Thoracic aorta (tissue), 2 donors: ENCODE measurements around the gene SPEF1. TPM values are rescaled to one million over a fixed set of nuclear protein-coding genes. Genes with fewer than 3 reads are reported as not detected.

Experiments
- ATAC-seq: fragments of 150-250 bp; one replicate; pipeline ENCODE4 v1.8.0; 2017; ENCODE audit warnings: low read depth; ENCODE audit not compliant: insufficient number of reproducible peaks, low FRiP score
- DNase-seq: peaks from one replicate; pipeline ENCODE4 v3.0.0-alpha.2; 2020; ENCODE audit warnings: low spot score
- H3K27ac ChIP-seq, 2 donors: fragments of 200-600 bp; sonication (generic); 1 replicate in 1 of 2; 2 replicates in 1 of 2; pipeline ENCODE4 v1.5.1; 2016; ENCODE audit warnings: mild to moderate bottlenecking in 2 of 2, moderate library complexity in 2 of 2
- H3K27me3 ChIP-seq: fragments of 200-600 bp; sonication (generic); replicated peaks from 2 replicates; pipeline ENCODE4 v1.6.0; 2016; ENCODE audit warnings: mild to moderate bottlenecking; ENCODE audit not compliant: insufficient read depth
- H3K36me3 ChIP-seq: fragments of 200-600 bp; sonication (generic); one replicate; pipeline ENCODE4 v1.5.1; 2016
- H3K4me1 ChIP-seq, 2 donors: fragments of 200-600 bp; sonication (generic); 1 replicate in 1 of 2; 2 replicates in 1 of 2; pipeline versions ENCODE4 v1.5.1 to v1.6.0; 2016; ENCODE audit warnings: low read depth in 2 of 2, mild to moderate bottlenecking in 1 of 2; ENCODE audit not compliant: control insufficient read depth in 1 of 2
- H3K4me3 ChIP-seq: fragments of 200-600 bp; sonication (generic); 2 replicates; pipeline ENCODE4 v1.5.1; 2016; ENCODE audit warnings: mild to moderate bottlenecking
- H3K9me3 ChIP-seq: fragments of 200-600 bp; sonication (generic); 2 replicates; pipeline ENCODE4 v1.5.1; 2016
- total RNA-seq, 2 donors: library from RNA; depleted of rRNA; stranded (reverse); fragments of >200 nt; gene quantifications; one replicate each; pipeline versions ENCODE4 v1.1.0 to v1.2.3, GENCODE V29; 2016
- TF ChIP-seq, protein P1 (sequence below): fragments of 200-600 bp; sonication (generic); IDR thresholded peaks from one replicate; pipeline ENCODE4 v1.5.1; 2019; ENCODE audit warnings: antibody characterized with exemption

SPEF1 gene
- total RNA-seq, 2 donors from 2014 or later: 0.27 TPM; not detected in 1

- DNase-seq (no peak), ATAC-seq (no peak)
- H3K27me3 ChIP-seq: no peaks in the 10 kb centered on the region
- no peak overlapping the region for H3K27ac ChIP-seq
- H3K36me3 ChIP-seq: peaks cover 29% of the 10 kb centered on the region
- TF ChIP-seq, protein P1, sequence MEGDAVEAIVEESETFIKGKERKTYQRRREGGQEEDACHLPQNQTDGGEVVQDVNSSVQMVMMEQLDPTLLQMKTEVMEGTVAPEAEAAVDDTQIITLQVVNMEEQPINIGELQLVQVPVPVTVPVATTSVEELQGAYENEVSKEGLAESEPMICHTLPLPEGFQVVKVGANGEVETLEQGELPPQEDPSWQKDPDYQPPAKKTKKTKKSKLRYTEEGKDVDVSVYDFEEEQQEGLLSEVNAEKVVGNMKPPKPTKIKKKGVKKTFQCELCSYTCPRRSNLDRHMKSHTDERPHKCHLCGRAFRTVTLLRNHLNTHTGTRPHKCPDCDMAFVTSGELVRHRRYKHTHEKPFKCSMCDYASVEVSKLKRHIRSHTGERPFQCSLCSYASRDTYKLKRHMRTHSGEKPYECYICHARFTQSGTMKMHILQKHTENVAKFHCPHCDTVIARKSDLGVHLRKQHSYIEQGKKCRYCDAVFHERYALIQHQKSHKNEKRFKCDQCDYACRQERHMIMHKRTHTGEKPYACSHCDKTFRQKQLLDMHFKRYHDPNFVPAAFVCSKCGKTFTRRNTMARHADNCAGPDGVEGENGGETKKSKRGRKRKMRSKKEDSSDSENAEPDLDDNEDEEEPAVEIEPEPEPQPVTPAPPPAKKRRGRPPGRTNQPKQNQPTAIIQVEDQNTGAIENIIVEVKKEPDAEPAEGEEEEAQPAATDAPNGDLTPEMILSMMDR: no peak
- peak overlapping the region; percentile 95 for H3K4me3 ChIP-seq
- H3K9me3 ChIP-seq: no peaks in the 10 kb centered on the region
- peaks cover 10 to 44% of the 10 kb centered on the region in 2 donors for H3K4me1 ChIP-seq
Measured at GRCh38 chr20:3797592-3798372, 16.5 kb upstream of the SPEF1 start.

- no peaks in the 10 kb centered on the region for H3K27me3 ChIP-seq
- peaks cover 23% of the 10 kb centered on the region for H3K36me3 ChIP-seq
- peak overlapping the region; percentile 95 for H3K4me3 ChIP-seq
- TF ChIP-seq, protein P1: no peak
- H3K9me3 ChIP-seq: no peaks in the 10 kb centered on the region
- ATAC-seq (no peak), DNase-seq (no peak)
- H3K4me1 ChIP-seq: peaks cover 10 to 44% of the 10 kb centered on the region in 2 donors
- H3K27ac ChIP-seq: no peak overlapping the region
Measured at GRCh38 chr20:3797226-3797545, 15.9 kb upstream of the SPEF1 start.

- H3K27ac ChIP-seq: peak overlapping the region in 1 of 2 donors; percentile 98
- DNase-seq: no peak
Measured at GRCh38 chr20:3796477-3797225, 15.4 kb upstream of the SPEF1 start.

DNA sequence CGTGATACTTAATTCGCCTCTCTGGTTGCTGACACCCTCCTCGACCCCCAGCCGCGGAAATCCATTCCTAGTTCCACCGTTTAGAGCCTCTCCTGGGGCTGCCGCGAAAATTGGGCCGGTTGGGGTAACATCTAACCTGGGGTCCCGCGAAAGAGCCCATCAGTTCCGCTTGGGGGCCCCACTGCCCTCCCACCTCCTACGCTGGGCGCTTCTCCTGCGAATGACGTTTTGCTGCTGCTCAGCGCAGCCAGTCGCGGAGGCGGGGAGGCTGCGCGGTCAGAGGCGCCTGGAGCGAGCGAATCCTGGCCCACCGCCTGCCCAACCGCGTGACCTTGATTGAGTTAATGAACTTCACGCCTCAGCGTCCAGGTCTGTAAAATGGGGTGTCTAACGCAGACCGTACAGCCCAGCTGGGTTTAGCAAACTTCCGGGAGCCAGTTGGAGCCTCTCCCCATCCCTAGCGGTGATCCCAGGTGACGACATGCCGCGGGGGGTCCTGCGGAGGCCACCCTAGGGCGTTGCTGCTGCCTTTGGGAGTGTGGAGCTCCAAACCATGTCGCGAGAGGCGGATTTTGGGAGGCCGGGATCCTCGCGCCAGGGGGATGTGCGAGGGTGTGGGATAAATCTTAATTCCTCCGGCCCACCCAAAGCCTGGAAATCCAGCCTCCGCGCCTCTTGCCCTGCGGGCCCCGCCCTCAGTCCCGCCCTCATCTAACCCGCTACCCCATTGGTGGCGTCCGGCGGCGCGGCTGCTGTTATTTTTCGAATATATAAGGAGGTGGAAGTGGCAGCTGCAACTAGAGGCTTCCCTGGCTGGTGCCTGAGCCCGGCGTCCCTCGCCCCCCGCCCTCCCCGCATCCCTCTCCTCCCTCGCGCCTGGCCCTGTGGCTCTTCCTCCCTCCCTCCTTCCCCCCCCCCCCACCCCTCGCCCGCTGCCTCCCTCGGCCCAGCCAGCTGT is 14.5 kb upstream of the SPEF1 start, which contains the start of gene CDC25B:
CDC25B (plus strand) TSS at position 800 of the 958 bp plus-strand sequence. CDS start 222 bp downstream, outside the sequence.
- H3K27me3 ChIP-seq: no peaks in the 10 kb centered on the region
- TF ChIP-seq, protein P1: peak; percentile 68
- ATAC-seq: peak; percentile 63
- peak within 1 kb of the TSS; percentile 95 for H3K4me3 ChIP-seq
- peaks cover 9% of the 10 kb centered on the region for H3K36me3 ChIP-seq
- no peaks in the 10 kb centered on the region for H3K9me3 ChIP-seq
- peak within 1 kb of the TSS; percentile 98 to 99 for H3K27ac ChIP-seq
- peaks cover 10 to 44% of the 10 kb centered on the region in 2 donors for H3K4me1 ChIP-seq
- peak; percentile 88 for DNase-seq

More at GRCh38 chr20:3796477-3797225, 15.4 kb upstream of the SPEF1 start:
- TF ChIP-seq, protein P1: no peak
- H3K4me3 ChIP-seq: peak overlapping the region; percentile 95
- H3K36me3 ChIP-seq: peaks cover 17% of the 10 kb centered on the region
- ATAC-seq: no peak
- peaks cover 10 to 44% of the 10 kb centered on the region in 2 donors for H3K4me1 ChIP-seq
- H3K27me3 ChIP-seq: no peaks in the 10 kb centered on the region
- H3K9me3 ChIP-seq: no peaks in the 10 kb centered on the region
